HepG2 (cell line): Measurements from ENCODE around the gene GALP. TPM values are rescaled to one million over a fixed set of nuclear protein-coding genes. Genes with fewer than 3 reads are reported as not detected.

Experiments
- AKAP8 ChIP-seq: sonication (generic); formaldehyde crosslinking; IDR thresholded peaks from 2 replicates; pipeline ENCODE4 v1.5.1; 2020; ENCODE audit warnings: mild to moderate bottlenecking, missing genetic modification reagents
- AKNA ChIP-seq: sonication (generic); formaldehyde crosslinking; IDR thresholded peaks from 2 replicates; pipeline ENCODE4 v1.4.0; 2020; ENCODE audit warnings: missing genetic modification reagents, borderline replicate concordance
- ERF ChIP-seq: IDR thresholded peaks from 2 replicates; pipeline ENCODE4 v1.6.1; 2018; ENCODE audit warnings: missing biosample characterization, missing genetic modification reagents
- HDAC1 ChIP-seq: sonication (generic); formaldehyde crosslinking; IDR thresholded peaks from 2 replicates; pipeline ENCODE4 v1.5.1; 2020; ENCODE audit warnings: mild to moderate bottlenecking, missing genetic modification reagents
- MAX ChIP-seq: IDR thresholded peaks from 2 replicates; pipeline ENCODE4 v1.6.1; 2012; ENCODE audit warnings: inconsistent platforms
- MED1 ChIP-seq: sonication (generic); formaldehyde crosslinking; IDR thresholded peaks from 2 replicates; pipeline ENCODE4 v1.4.0; 2020; ENCODE audit warnings: missing genetic modification reagents
- SCMH1 ChIP-seq: sonication (generic); formaldehyde crosslinking; IDR thresholded peaks from 2 replicates; pipeline ENCODE4 v1.9.0; 2021; ENCODE audit warnings: missing genetic modification reagents, mild to moderate bottlenecking, borderline replicate concordance
- SKIL ChIP-seq: sonication (generic); formaldehyde crosslinking; IDR thresholded peaks from 2 replicates; pipeline ENCODE4 v1.8.0; 2022; ENCODE audit warnings: missing genetic modification reagents, mild to moderate bottlenecking, moderate library complexity, borderline replicate concordance
- WIZ ChIP-seq: sonication (generic); formaldehyde crosslinking; IDR thresholded peaks from 2 replicates; pipeline ENCODE4 v1.5.1; 2020; ENCODE audit warnings: mild to moderate bottlenecking, missing genetic modification reagents
- XRCC5 ChIP-seq: fragments of 200-400 bp; formaldehyde crosslinking; optimal IDR thresholded peaks from 2 replicates; pipeline ENCODE3; 2017; ENCODE audit warnings: mild to moderate bottlenecking, low read length
- ZFX ChIP-seq: sonication (generic); formaldehyde crosslinking; IDR thresholded peaks from 2 replicates; pipeline ENCODE4 v1.4.0; 2020; ENCODE audit warnings: mild to moderate bottlenecking, low read depth, missing genetic modification reagents, moderate library complexity
- ZNF234 ChIP-seq: sonication (generic); formaldehyde crosslinking; conservative IDR thresholded peaks from 2 replicates; pipeline ENCODE4 v1.5.1; 2020; ENCODE audit warnings: mild to moderate bottlenecking, missing genetic modification reagents
- ZNF281 ChIP-seq: sonication (generic); formaldehyde crosslinking; IDR thresholded peaks from 2 replicates; pipeline ENCODE4 v1.4.0; 2020; ENCODE audit warnings: missing genetic modification reagents, borderline replicate concordance
- ZNF317 ChIP-seq: sonication (generic); formaldehyde crosslinking; IDR thresholded peaks from 2 replicates; pipeline ENCODE4 v1.5.0; 2020; ENCODE audit warnings: mild to moderate bottlenecking, missing genetic modification reagents
- ZNF546 ChIP-seq: sonication (generic); formaldehyde crosslinking; conservative IDR thresholded peaks from 2 replicates; pipeline ENCODE4 v1.8.1; 2023; ENCODE audit warnings: mild to moderate bottlenecking, missing genetic modification reagents
- ZNF557 ChIP-seq: sonication (generic); formaldehyde crosslinking; IDR thresholded peaks from 2 replicates; pipeline ENCODE4 v1.4.0; 2020; ENCODE audit warnings: missing genetic modification reagents
- ZNF605 ChIP-seq: sonication (generic); formaldehyde crosslinking; IDR thresholded peaks from 2 replicates; pipeline ENCODE4 v1.8.0; 2022; ENCODE audit warnings: mild to moderate bottlenecking, missing genetic modification reagents
- ZNF737 ChIP-seq: sonication (generic); formaldehyde crosslinking; IDR thresholded peaks from 2 replicates; pipeline ENCODE4 v1.5.0; 2020; ENCODE audit warnings: missing genetic modification reagents, mild to moderate bottlenecking, borderline replicate concordance
- ZNF784 ChIP-seq: sonication (generic); formaldehyde crosslinking; IDR thresholded peaks from 2 replicates; pipeline ENCODE4 v1.5.1; 2020; ENCODE audit warnings: missing genetic modification reagents, mild to moderate bottlenecking, borderline replicate concordance
- ZNF883 ChIP-seq: sonication (generic); formaldehyde crosslinking; IDR thresholded peaks from 2 replicates; pipeline ENCODE4 v1.5.1; 2020; ENCODE audit warnings: mild to moderate bottlenecking, missing genetic modification reagents; ENCODE audit errors: not compliant biosample characterization
- polyA plus RNA-seq, 8 experiments: library from polyadenylated mRNA; depleted of rRNA in 3 of 8; stranded (reverse) in 7 of 8; unstranded in 1 of 8; fragments of >200 nt; fragmentation: Illumina TruSeq in 4 of 8; extraction: Trizol in 4 of 8; gene quantifications; 2 replicates each; pipeline versions ENCODE4 v1.2.1 to v1.2.3, GENCODE V29; 2011 to 2016; ENCODE audit warnings: low read depth in 4 of 8, missing spikeins in 1 of 8, mixed read lengths in 1 of 8; ENCODE audit not compliant: insufficient read depth in 1 of 8
- total RNA-seq, 5 experiments: library from RNA; depleted of rRNA; stranded (reverse); fragments of >200 nt; fragmentation: Illumina TruSeq; extraction: Trizol; gene quantifications; 2 replicates each; pipeline ENCODE4 v1.2.3, GENCODE V29; 2016; ENCODE audit warnings: low read depth in 1 of 5

The GALP gene
- total and polyA plus RNA-seq, 2 of the 13 experiments (the other 11 are each of a cell fraction or from before 2014, with no cell fraction given): not detected

- TF ChIP-seq AKNA (CRISPR knock-in tag) (no peak), XRCC5 (no peak), ZNF605 (CRISPR knock-in tag) (0 out of 2 replicates have a peak, but pooled peaks have one; percentile 19), WIZ (CRISPR knock-in tag) (no peak), ZNF317 (CRISPR knock-in tag) (peak; percentile 94), ZNF281 (CRISPR knock-in tag) (no peak), ZNF557 (no peak), ZNF737 (no peak), SCMH1 (CRISPR knock-in tag) (no peak), ZNF234 (CRISPR knock-in tag) (no peak), HDAC1 (CRISPR knock-in tag) (no peak), SKIL (CRISPR knock-in tag) (no peak), MED1 (CRISPR knock-in tag) (no peak), ZNF546 (CRISPR knock-in tag) (no peak), ERF (CRISPR knock-in tag) (no peak), ZNF883 (CRISPR knock-in tag) (no peak), ZNF784 (CRISPR knock-in tag) (no peak), ZFX (CRISPR knock-in tag) (no peak), MAX (no peak), AKAP8 (CRISPR knock-in tag) (no peak)
These were observed 8.7 kb upstream of the GALP start (continued) for GRCh38 chr19:56167064-56167578.
